Measurements from ENCODE around the gene CST5.

DNA sequence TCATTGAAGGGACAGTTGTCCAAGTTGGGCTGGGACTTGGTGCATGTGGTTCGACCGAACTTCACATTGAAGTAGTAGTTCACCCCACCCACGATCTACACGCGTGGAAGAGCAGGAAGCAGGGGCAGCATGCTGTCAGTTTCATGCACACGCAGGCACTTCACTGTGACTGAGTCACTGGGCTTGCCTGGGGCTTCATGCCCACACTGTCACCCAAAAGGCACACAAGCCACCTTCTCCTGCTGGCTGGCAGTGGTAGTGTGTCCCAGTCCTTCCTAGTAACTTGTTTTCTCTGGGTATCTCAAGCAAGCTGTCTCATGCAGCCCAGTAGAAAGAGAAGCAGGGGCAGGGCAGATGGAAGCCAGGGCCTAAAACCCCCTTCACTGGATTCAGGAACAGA is 2.0 kb downstream of the CST5 start:
- TF ChIP-seq POLR2AphosphoS5 (IDR thresholded peaks at IDR 0.05; ENCODE audit: low read depth) (no peak), ZNF331 (CRISPR knock-in tag; IDR thresholded peaks at IDR 0.05; ENCODE audit: low read depth) (no peak), EZH2 (IDR thresholded peaks at IDR 0.05; ENCODE audit: low read depth, unreplicated experiment) (no peak), CREB1 (CRISPR knock-in tag; IDR thresholded peaks at IDR 0.05; ENCODE audit: low read depth) (no peak), ZNF462 (CRISPR knock-in tag; IDR thresholded peaks at IDR 0.05) (no peak), JUNB (IDR thresholded peaks at IDR 0.05; ENCODE audit: unreplicated experiment) (no peak), ETS1 (IDR thresholded peaks at IDR 0.05) (no peak), EZH2phosphoT487 (IDR thresholded peaks at IDR 0.05; ENCODE audit: unreplicated experiment) (no peak), NANOG (IDR thresholded peaks at IDR 0.05; ENCODE audit: borderline replicate concordance) (no peak), STAT1 (IDR thresholded peaks at IDR 0.05; ENCODE audit: unreplicated experiment) (no peak), ZNF114 (CRISPR knock-in tag; IDR thresholded peaks at IDR 0.05) (no peak)
- TF ChIP-seq, protein P1, sequence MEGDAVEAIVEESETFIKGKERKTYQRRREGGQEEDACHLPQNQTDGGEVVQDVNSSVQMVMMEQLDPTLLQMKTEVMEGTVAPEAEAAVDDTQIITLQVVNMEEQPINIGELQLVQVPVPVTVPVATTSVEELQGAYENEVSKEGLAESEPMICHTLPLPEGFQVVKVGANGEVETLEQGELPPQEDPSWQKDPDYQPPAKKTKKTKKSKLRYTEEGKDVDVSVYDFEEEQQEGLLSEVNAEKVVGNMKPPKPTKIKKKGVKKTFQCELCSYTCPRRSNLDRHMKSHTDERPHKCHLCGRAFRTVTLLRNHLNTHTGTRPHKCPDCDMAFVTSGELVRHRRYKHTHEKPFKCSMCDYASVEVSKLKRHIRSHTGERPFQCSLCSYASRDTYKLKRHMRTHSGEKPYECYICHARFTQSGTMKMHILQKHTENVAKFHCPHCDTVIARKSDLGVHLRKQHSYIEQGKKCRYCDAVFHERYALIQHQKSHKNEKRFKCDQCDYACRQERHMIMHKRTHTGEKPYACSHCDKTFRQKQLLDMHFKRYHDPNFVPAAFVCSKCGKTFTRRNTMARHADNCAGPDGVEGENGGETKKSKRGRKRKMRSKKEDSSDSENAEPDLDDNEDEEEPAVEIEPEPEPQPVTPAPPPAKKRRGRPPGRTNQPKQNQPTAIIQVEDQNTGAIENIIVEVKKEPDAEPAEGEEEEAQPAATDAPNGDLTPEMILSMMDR (conservative IDR thresholded peaks at IDR 0.05; ENCODE audit: low read depth in 2 of 2), result no peak
- TF ChIP-seq, protein P2, sequence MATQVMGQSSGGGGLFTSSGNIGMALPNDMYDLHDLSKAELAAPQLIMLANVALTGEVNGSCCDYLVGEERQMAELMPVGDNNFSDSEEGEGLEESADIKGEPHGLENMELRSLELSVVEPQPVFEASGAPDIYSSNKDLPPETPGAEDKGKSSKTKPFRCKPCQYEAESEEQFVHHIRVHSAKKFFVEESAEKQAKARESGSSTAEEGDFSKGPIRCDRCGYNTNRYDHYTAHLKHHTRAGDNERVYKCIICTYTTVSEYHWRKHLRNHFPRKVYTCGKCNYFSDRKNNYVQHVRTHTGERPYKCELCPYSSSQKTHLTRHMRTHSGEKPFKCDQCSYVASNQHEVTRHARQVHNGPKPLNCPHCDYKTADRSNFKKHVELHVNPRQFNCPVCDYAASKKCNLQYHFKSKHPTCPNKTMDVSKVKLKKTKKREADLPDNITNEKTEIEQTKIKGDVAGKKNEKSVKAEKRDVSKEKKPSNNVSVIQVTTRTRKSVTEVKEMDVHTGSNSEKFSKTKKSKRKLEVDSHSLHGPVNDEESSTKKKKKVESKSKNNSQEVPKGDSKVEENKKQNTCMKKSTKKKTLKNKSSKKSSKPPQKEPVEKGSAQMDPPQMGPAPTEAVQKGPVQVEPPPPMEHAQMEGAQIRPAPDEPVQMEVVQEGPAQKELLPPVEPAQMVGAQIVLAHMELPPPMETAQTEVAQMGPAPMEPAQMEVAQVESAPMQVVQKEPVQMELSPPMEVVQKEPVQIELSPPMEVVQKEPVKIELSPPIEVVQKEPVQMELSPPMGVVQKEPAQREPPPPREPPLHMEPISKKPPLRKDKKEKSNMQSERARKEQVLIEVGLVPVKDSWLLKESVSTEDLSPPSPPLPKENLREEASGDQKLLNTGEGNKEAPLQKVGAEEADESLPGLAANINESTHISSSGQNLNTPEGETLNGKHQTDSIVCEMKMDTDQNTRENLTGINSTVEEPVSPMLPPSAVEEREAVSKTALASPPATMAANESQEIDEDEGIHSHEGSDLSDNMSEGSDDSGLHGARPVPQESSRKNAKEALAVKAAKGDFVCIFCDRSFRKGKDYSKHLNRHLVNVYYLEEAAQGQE (IDR thresholded peaks at IDR 0.05; ENCODE audit: unreplicated experiment), result no peak
